HG03565 (cell line): Measurements from ENCODE around the gene TIGD6.
"Not testable (repeated sequence)": the region's sequence is repeated elsewhere in the genome, so short reads cannot be mapped to it uniquely, and the experiment has no call there.

Source experiments
- ATAC-seq: cut with Tn5 transposase; IDR thresholded peaks from one replicate; pipeline ENCODE4 v1.9.1; 2021; ENCODE audit warnings: mild to moderate bottlenecking, moderate library complexity; ENCODE audit not compliant: unreplicated experiment

Gene TIGD6

DNA sequence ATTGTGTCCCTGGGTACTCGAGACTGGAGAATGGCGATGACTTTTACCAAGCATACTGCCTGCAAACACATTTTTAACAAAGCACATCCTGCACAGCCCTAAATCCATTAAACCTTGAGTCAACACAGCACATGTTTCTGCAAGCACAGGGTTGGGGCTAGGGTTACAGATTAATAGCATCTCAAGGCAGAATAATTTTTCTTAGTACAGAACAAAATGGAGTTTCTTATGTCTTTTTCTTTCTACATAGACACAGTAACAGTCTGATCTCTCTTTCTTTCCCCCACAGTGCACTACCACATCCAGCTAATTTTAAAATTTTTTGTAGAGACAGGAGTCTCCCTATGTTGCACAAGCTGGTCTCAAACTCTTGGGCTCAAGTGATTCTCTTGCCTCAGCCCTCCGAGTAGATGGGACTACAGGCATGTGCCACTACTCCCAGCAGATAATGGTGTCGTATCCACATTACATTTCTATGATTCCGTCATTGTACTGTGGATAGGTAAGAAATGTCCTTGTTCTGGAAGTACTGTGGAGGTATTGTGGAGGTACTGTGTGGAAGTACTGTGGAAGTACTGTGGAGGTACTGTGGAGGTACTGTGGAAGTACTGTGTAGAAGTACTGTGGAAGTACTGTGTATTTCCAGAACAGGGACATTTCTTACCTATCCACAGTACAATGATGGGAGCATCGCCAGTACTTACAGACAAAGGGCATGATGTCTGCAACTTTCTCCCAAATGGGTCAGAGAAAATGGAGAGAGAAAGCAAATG lies 57.1 kb downstream of the TIGD6 start:
- ATAC-seq = not testable (repeated sequence)
